Measurements from ENCODE around the gene VRTN. TPM values are rescaled to one million over a fixed set of nuclear protein-coding genes. Genes with fewer than 3 reads are reported as not detected.
"Not testable (repeated sequence)": the region's sequence is repeated elsewhere in the genome, so short reads cannot be mapped to it uniquely, and the experiment has no call there.

Gene VRTN
- total and polyA plus RNA-seq, 2 of the 8 experiments (the other 6 are each of a cell fraction or from before 2014, with no cell fraction given) = 133 to 148 TPM

GRCh38 chr14:74329950-74330552 is 18.2 kb upstream of the VRTN start:
- DNase-seq (ENCODE audit: low read depth in 1 of 2, low spot score in 2 of 2); H3K79me2 ChIP-seq (ENCODE audit: control insufficient read depth in 1 of 2, insufficient read depth in 2 of 2, low read length in 2 of 2); H2AFZ ChIP-seq (ENCODE audit: low read length); H2AK5ac ChIP-seq (ENCODE audit: low read depth, low read length); H3K4ac ChIP-seq (replicated peaks; ENCODE audit: insufficient read length, low read depth, low read length); H3K18ac ChIP-seq (ENCODE audit: extremely low read depth, low read length); H2BK12ac ChIP-seq (ENCODE audit: low read depth, low read length); H3K9ac ChIP-seq (replicated peaks in 1 of 4; ENCODE audit: extremely low read depth in 1 of 4, low read depth in 3 of 4, low read length in 3 of 4); H3K79me1 ChIP-seq (ENCODE audit: low read depth, low read length); H4K20me1 ChIP-seq (replicated peaks in 1 of 2; ENCODE audit: control insufficient read depth in 1 of 2, insufficient read depth in 2 of 2, low read length in 2 of 2); H3K23me2 ChIP-seq (ENCODE audit: low read depth, low read length); H4K5ac ChIP-seq (ENCODE audit: insufficient read length, low read depth, low read length); H4K91ac ChIP-seq (replicated peaks; ENCODE audit: insufficient read length, low read length); H3K23ac ChIP-seq (ENCODE audit: insufficient read length); H3K56ac ChIP-seq (replicated peaks; ENCODE audit: insufficient read length, low read depth, low read length); FAIRE-seq; H2BK15ac ChIP-seq (ENCODE audit: low read length); H3K4me3 ChIP-seq (ENCODE audit: extremely low read depth in 1 of 4, insufficient read depth in 2 of 4, low read depth in 3 of 4, low read length in 4 of 4); H4K8ac ChIP-seq (ENCODE audit: extremely low read depth, insufficient read depth, low read length); H3K36me3 ChIP-seq (ENCODE audit: control insufficient read depth in 2 of 4, insufficient read depth in 4 of 4, low read length in 3 of 4); H3K9me3 ChIP-seq (ENCODE audit: insufficient read depth in 2 of 2, low read depth in 1 of 2, low read length in 1 of 2); H3K14ac ChIP-seq (ENCODE audit: insufficient read length); H2BK20ac ChIP-seq (ENCODE audit: low read length); H3K27ac ChIP-seq (ENCODE audit: low read depth, low read length); H2BK120ac ChIP-seq (replicated peaks; ENCODE audit: low read depth, low read length); H3K4me2 ChIP-seq (ENCODE audit: insufficient read depth in 1 of 2, low read depth in 2 of 2, low read length in 2 of 2); H2BK5ac ChIP-seq (ENCODE audit: low read depth, low read length); H3K27me3 ChIP-seq (replicated peaks in 1 of 4; ENCODE audit: control insufficient read depth in 3 of 4, extremely low read depth in 1 of 4, insufficient read depth in 3 of 4, low read length in 3 of 4): not testable (repeated sequence)
- 82% methylated on average over 7 of the region's 9 CpGs; no CpG with 5 or more reads in 1 of the 2 experiments for WGBS, 2 experiments (ENCODE audit: extremely low coverage in 1 of 2, insufficient coverage in 1 of 2, insufficient read length in 1 of 2, insufficient replicate concordance in 2 of 2, low coverage in 1 of 2, low lambda C conversion rate in 2 of 2, missing lambda C conversion rate in 1 of 2)
- ChIA-PET CTCF (ENCODE audit: partially characterized antibody) (interaction anchor here (0.6 to 1.5 kb wide), 10 partner anchors 10 to 149 kb away, joined by 3 to 6 read pairs (median 3); partner anchors contain the start of gene VRTN), POLR2A (ENCODE audit: partially characterized antibody) (interaction anchor here (1.2 to 10.9 kb wide), 2 partner anchors 19 to 33 kb away, joined by 3 to 282 read pairs; partner anchors contain the start of gene VRTN)
- peaks cover 14 to 22% (median 18%) of the 10 kb centered on the region in 4 experiments for H3K4me1 ChIP-seq (replicated peaks in 1 of 4; ENCODE audit: control insufficient read depth in 3 of 4, insufficient read depth in 4 of 4, low read length in 3 of 4)
